ENCODE data around the gene KCNAB2. TPM values are rescaled to one million over a fixed set of nuclear protein-coding genes. Genes with fewer than 3 reads are reported as not detected.

The KCNAB2 gene
- total and polyA plus RNA-seq, 2 donors (not counting 1 experiment from before 2014, with no cell fraction given): 90.7 to 143 TPM

DNA sequence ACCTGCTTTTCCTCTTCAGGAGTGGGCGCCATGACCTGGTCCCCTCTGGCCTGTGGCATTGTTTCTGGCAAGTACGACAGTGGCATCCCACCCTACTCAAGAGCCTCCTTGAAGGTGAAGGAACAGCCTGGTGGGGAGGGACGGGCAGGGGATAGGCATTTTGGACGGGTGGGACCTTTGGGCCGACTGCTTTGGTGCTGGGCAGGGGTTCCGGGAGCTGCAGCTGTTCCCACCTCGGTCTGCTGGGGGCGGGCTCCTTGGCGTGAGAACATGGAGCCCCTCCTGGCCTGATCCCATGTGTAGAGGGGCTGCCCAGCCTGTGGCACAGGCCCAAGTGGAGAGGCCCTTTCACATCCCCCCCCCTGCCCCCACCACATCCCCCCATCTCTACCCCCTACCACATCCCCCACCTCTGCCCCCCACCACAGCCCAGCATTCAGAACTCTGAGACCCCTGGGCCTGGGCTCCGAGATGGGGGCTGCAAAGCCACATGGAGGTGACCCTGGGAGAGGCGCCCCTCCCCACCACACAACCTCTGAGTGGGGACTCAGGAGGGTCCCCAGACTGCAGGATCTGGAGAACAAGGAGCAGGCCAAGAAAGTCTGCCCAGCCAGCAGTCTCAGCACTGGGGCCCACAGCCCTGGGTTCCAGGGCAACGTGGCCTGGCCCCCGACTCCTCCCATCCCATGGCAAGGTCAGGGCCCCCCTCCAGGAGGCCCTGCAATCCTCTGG is 50.0 kb downstream of the KCNAB2 start:
- DNase-seq (no peak), ATAC-seq (ENCODE audit: low read depth) (no peak)
- H3K27me3 ChIP-seq (replicated peaks in 1 of 4; ENCODE audit: control extremely low read depth in 1 of 4, control insufficient read depth in 3 of 4, insufficient read depth in 4 of 4, low read length in 3 of 4): no peaks in the 10 kb centered on the region
- H3K27ac ChIP-seq (ENCODE audit: low read length in 2 of 2): no peak overlapping the region
- no peak overlapping the region for H3K4me2 ChIP-seq (replicated peaks; ENCODE audit: low read depth, low read length, poor library complexity, severe bottlenecking)
- TF ChIP-seq, protein P1, sequence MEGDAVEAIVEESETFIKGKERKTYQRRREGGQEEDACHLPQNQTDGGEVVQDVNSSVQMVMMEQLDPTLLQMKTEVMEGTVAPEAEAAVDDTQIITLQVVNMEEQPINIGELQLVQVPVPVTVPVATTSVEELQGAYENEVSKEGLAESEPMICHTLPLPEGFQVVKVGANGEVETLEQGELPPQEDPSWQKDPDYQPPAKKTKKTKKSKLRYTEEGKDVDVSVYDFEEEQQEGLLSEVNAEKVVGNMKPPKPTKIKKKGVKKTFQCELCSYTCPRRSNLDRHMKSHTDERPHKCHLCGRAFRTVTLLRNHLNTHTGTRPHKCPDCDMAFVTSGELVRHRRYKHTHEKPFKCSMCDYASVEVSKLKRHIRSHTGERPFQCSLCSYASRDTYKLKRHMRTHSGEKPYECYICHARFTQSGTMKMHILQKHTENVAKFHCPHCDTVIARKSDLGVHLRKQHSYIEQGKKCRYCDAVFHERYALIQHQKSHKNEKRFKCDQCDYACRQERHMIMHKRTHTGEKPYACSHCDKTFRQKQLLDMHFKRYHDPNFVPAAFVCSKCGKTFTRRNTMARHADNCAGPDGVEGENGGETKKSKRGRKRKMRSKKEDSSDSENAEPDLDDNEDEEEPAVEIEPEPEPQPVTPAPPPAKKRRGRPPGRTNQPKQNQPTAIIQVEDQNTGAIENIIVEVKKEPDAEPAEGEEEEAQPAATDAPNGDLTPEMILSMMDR (IDR thresholded peaks at IDR 0.05): no peak
- TF ChIP-seq EZH2 (IDR thresholded peaks at IDR 0.05; ENCODE audit: borderline replicate concordance, insufficient read depth, low read depth, low read length, poor library complexity, severe bottlenecking): no peak
- peaks cover 2 to 36% of the 10 kb centered on the region in 2 experiments for H3K36me3 ChIP-seq (replicated peaks in 1 of 2; ENCODE audit: control extremely low read depth in 1 of 2, control insufficient read depth in 1 of 2, extremely low read depth in 1 of 2, insufficient read depth in 2 of 2, low read length in 1 of 2)
- POLR2A ChIA-PET: no interaction called here
- H3K79me2 ChIP-seq (ENCODE audit: control insufficient read depth, insufficient read depth, low read length): no peaks in the 10 kb centered on the region
- 99% methylated on average over 12 of the region's 13 CpGs for WGBS (ENCODE audit: insufficient coverage)
- intact Hi-C loops (cut with micrococcal nuclease): no loop called here
- H3K4me3 Mint-ChIP-seq: no peak overlapping the region
- H3K9me3 ChIP-seq (ENCODE audit: control extremely low read depth in 1 of 3, control insufficient read depth in 2 of 3, insufficient read depth in 1 of 3, low read length in 2 of 3): no peaks in the 10 kb centered on the region
- H3K27ac Mint-ChIP-seq: no peak overlapping the region
- no peaks in the 10 kb centered on the region for H3K4me1 Mint-ChIP-seq
- H3K4me1 ChIP-seq (ENCODE audit: control insufficient read depth in 2 of 2, insufficient read depth in 2 of 2, low read length in 2 of 2): no peaks in the 10 kb centered on the region
- H4K20me1 ChIP-seq (ENCODE audit: control insufficient read depth, insufficient read depth, low read length, poor library complexity, severe bottlenecking): no peaks in the 10 kb centered on the region
- H3K9ac ChIP-seq (ENCODE audit: low read length): no peak overlapping the region
- H3K4me3 ChIP-seq (ENCODE audit: control extremely low read depth in 1 of 5, extremely low read depth in 1 of 5, insufficient read depth in 1 of 5, low read depth in 2 of 5, low read length in 4 of 5): no peak overlapping the region
- H2AFZ ChIP-seq (ENCODE audit: insufficient read depth, low read depth, low read length, poor library complexity, severe bottlenecking): no peak overlapping the region
- H3K27me3 Mint-ChIP-seq: no peaks in the 10 kb centered on the region
- H3K9me3 Mint-ChIP-seq (ENCODE audit: insufficient read depth): no peaks in the 10 kb centered on the region
- CTCF ChIA-PET: no interaction called here

DNA sequence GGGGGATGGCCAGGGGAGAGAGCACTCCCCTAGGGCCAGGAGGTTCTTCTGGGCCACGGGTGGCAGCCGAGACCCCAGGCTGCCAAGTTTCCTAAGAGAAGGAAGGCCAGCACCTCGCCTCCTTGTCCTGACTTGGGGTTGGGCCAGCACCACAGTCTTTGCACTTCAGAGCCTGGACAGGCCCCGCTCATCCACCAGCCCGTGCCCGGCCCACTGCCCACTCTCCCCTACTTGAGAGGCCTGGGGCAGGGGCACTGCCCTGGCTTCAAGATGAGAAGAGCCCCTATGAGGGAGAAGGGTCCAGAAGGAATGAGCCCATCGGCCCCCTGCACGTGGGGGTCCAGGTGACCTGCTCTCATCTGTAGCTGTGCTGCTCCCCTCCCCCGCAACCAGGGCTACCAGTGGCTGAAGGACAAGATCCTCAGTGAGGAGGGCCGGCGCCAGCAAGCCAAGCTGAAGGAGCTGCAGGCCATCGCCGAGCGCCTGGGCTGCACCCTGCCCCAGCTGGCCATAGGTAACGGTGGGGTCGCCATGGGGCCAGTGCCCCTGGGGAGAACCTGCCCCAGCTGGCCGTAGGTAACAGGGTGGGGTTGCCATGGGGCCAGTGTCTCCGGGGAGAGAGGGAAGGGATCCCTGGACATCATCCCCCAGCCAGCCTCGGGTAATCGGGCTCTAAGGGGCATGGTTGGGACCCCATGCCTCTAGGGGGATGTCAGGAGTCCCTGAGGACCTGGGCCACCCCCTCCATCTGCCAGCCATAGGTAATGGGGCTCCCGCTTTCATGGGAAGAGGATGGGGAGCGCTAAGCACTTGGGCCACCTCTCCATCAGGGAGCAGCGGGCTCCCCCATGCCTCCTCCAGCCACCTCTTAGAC is 50.8 kb downstream of the KCNAB2 start:
- H3K9ac ChIP-seq (ENCODE audit: low read length): no peak overlapping the region
- ChIA-PET CTCF (no interaction called here), POLR2A (no interaction called here)
- no peak overlapping the region for H3K4me2 ChIP-seq (replicated peaks; ENCODE audit: low read depth, low read length, poor library complexity, severe bottlenecking)
- WGBS (ENCODE audit: insufficient coverage): 99% methylated on average over 19 of the region's 23 CpGs
- TF ChIP-seq EZH2 (IDR thresholded peaks at IDR 0.05; ENCODE audit: borderline replicate concordance, insufficient read depth, low read depth, low read length, poor library complexity, severe bottlenecking): no peak
- TF ChIP-seq, protein P1 (IDR thresholded peaks at IDR 0.05): no peak
- no peak overlapping the region for H2AFZ ChIP-seq (ENCODE audit: insufficient read depth, low read depth, low read length, poor library complexity, severe bottlenecking)
- intact Hi-C loops (cut with micrococcal nuclease): no loop called here
- H3K36me3 ChIP-seq (replicated peaks in 1 of 2; ENCODE audit: control extremely low read depth in 1 of 2, control insufficient read depth in 1 of 2, extremely low read depth in 1 of 2, insufficient read depth in 2 of 2, low read length in 1 of 2): peaks cover 2 to 31% of the 10 kb centered on the region in 2 experiments
- no peaks in the 10 kb centered on the region for H4K20me1 ChIP-seq (ENCODE audit: control insufficient read depth, insufficient read depth, low read length, poor library complexity, severe bottlenecking)
- H3K4me1 ChIP-seq (ENCODE audit: control insufficient read depth in 2 of 2, insufficient read depth in 2 of 2, low read length in 2 of 2): no peaks in the 10 kb centered on the region
- no peaks in the 10 kb centered on the region for H3K27me3 Mint-ChIP-seq
- no peaks in the 10 kb centered on the region for H3K4me1 Mint-ChIP-seq
- no peak overlapping the region for H3K4me3 ChIP-seq (ENCODE audit: control extremely low read depth in 1 of 5, extremely low read depth in 1 of 5, insufficient read depth in 1 of 5, low read depth in 2 of 5, low read length in 4 of 5)
- no peak for DNase-seq
- no peak overlapping the region for H3K27ac Mint-ChIP-seq
- ATAC-seq (ENCODE audit: low read depth): no peak
- no peaks in the 10 kb centered on the region for H3K79me2 ChIP-seq (ENCODE audit: control insufficient read depth, insufficient read depth, low read length)
- no peak overlapping the region for H3K27ac ChIP-seq (ENCODE audit: low read length in 2 of 2)
- H3K27me3 ChIP-seq (replicated peaks in 1 of 4; ENCODE audit: control extremely low read depth in 1 of 4, control insufficient read depth in 3 of 4, insufficient read depth in 4 of 4, low read length in 3 of 4): no peaks in the 10 kb centered on the region
- no peak overlapping the region for H3K4me3 Mint-ChIP-seq
- H3K9me3 Mint-ChIP-seq (ENCODE audit: insufficient read depth): no peaks in the 10 kb centered on the region
- H3K9me3 ChIP-seq (ENCODE audit: control extremely low read depth in 1 of 3, control insufficient read depth in 2 of 3, insufficient read depth in 1 of 3, low read length in 2 of 3): no peaks in the 10 kb centered on the region
